GM23338 (cell line): Measurements from ENCODE around the gene SEMA5A. TPM values are rescaled to one million over a fixed set of nuclear protein-coding genes. Genes with fewer than 3 reads are reported as not detected.

Experiments
- ATAC-seq: fragments of 200-7000 bp; cut with Tn5 transposase; 3 replicates; pipeline ENCODE4 v1.9.1; 2020
- DNase-seq: peaks from one replicate; pipeline ENCODE4 v3.0.0-alpha.2; 2015; ENCODE audit warnings: low spot score
- H2AFZ ChIP-seq: fragments of 200-600 bp; sonication (generic); 2 replicates; pipeline ENCODE4 v1.8.0; 2016; ENCODE audit warnings: antibody characterized with exemption, mild to moderate bottlenecking, moderate library complexity
- H3F3A ChIP-seq: fragments of 200-600 bp; sonication (generic); replicated peaks from 2 replicates; pipeline ENCODE4 v1.8.0; 2017; ENCODE audit warnings: antibody characterized with exemption, mixed run types, low read depth
- H3K27ac ChIP-seq: fragments of 200-600 bp; sonication (generic); 2 replicates; pipeline ENCODE4 v1.6.1; 2016; ENCODE audit warnings: low read depth
- H3K27me3 ChIP-seq: fragments of 200-600 bp; sonication (generic); 2 replicates; pipeline ENCODE4 v1.8.0; 2016; ENCODE audit warnings: mild to moderate bottlenecking, mixed run types, moderate library complexity; ENCODE audit not compliant: insufficient read depth
- H3K36me3 ChIP-seq: fragments of 200-600 bp; sonication (generic); 2 replicates; pipeline ENCODE4 v1.8.0; 2016; ENCODE audit warnings: mild to moderate bottlenecking; ENCODE audit not compliant: insufficient read depth
- H3K4me1 ChIP-seq: fragments of 200-600 bp; sonication (generic); 2 replicates; pipeline ENCODE4 v1.8.0; 2016; ENCODE audit warnings: mild to moderate bottlenecking, moderate library complexity; ENCODE audit not compliant: insufficient read depth
- H3K4me2 ChIP-seq: fragments of 200-600 bp; sonication (generic); 2 replicates; pipeline ENCODE4 v1.7.1; 2017; ENCODE audit warnings: mixed run types
- H3K4me3 ChIP-seq: fragments of 200-600 bp; sonication (generic); 2 replicates; pipeline ENCODE4 v1.6.1; 2016; ENCODE audit warnings: mixed run types
- H3K79me2 ChIP-seq: fragments of 200-600 bp; sonication (generic); replicated peaks from 2 replicates; pipeline ENCODE4 v1.8.0; 2017; ENCODE audit warnings: mild to moderate bottlenecking; ENCODE audit not compliant: insufficient read depth
- H3K9me2 ChIP-seq: fragments of 200-600 bp; sonication (generic); 2 replicates; pipeline ENCODE4 v1.8.0; 2017; ENCODE audit not compliant: insufficient read depth
- H4K20me1 ChIP-seq: fragments of 200-600 bp; sonication (generic); replicated peaks from 2 replicates; pipeline ENCODE4 v1.8.0; 2017; ENCODE audit warnings: mild to moderate bottlenecking; ENCODE audit not compliant: insufficient read depth
- H3K27ac Mint-ChIP-seq: 2 replicates; pipeline ENCODE4 v1.8.0; 2020; ENCODE audit warnings: inconsistent platforms, mild to moderate bottlenecking, moderate library complexity, mixed read lengths
- H3K27me3 Mint-ChIP-seq: 3 replicates; pipeline ENCODE4 v1.8.0; 2022; ENCODE audit warnings: low read depth, mild to moderate bottlenecking, moderate library complexity, mixed read lengths, inconsistent platforms; ENCODE audit not compliant: insufficient read depth, poor library complexity
- H3K36me3 Mint-ChIP-seq: 3 replicates; pipeline ENCODE4 v1.8.0; 2021; ENCODE audit warnings: low read depth, mild to moderate bottlenecking, inconsistent platforms, moderate library complexity, mixed read lengths
- H3K4me1 Mint-ChIP-seq: 3 replicates; pipeline ENCODE4 v1.8.0; 2020; ENCODE audit warnings: mild to moderate bottlenecking, inconsistent platforms, mixed read lengths
- H3K4me3 Mint-ChIP-seq: 3 replicates; pipeline ENCODE4 v1.8.0; 2021; ENCODE audit warnings: moderate library complexity, mild to moderate bottlenecking, inconsistent platforms, mixed read lengths
- H3K9me3 Mint-ChIP-seq: 3 replicates; pipeline ENCODE4 v1.8.0; 2020; ENCODE audit warnings: moderate library complexity, mild to moderate bottlenecking, inconsistent platforms, mixed read lengths
- CREB1 ChIP-seq: fragments of 250-450 bp; sonication (Bioruptor Pico); IDR thresholded peaks from 2 replicates; pipeline ENCODE4 v1.5.0; 2020; ENCODE audit warnings: low read depth, mild to moderate bottlenecking, moderate library complexity
- CTCF ChIP-seq, 2 experiments: fragments of 200-600 bp in 1 of 2; sonication (generic) in 1 of 2; conservative IDR thresholded peaks; 2 replicates each; pipeline versions ENCODE4 v1.5.1 to v1.6.1; 2016 to 2017; ENCODE audit warnings: antibody characterized with exemption in 2 of 2, low read depth in 2 of 2, mild to moderate bottlenecking in 2 of 2, moderate library complexity in 1 of 2
- ETS1 ChIP-seq: IDR thresholded peaks from 2 replicates; pipeline ENCODE4 v1.6.1; 2016; ENCODE audit warnings: antibody characterized with exemption
- EZH2phosphoT487 ChIP-seq: fragments of 200-600 bp; sonication (generic); IDR thresholded peaks from one replicate; pipeline ENCODE4 v1.8.1; 2018; ENCODE audit warnings: antibody characterized with exemption; ENCODE audit not compliant: unreplicated experiment
- JUNB ChIP-seq: IDR thresholded peaks from one replicate; pipeline ENCODE4 v1.6.1; 2016; ENCODE audit warnings: antibody characterized with exemption; ENCODE audit not compliant: unreplicated experiment
- NANOG ChIP-seq: IDR thresholded peaks from 2 replicates; pipeline ENCODE4 v1.6.1; 2016; ENCODE audit warnings: antibody characterized with exemption, borderline replicate concordance
- POLR2AphosphoS5 ChIP-seq: IDR thresholded peaks from 2 replicates; pipeline ENCODE4 v1.6.1; 2016; ENCODE audit warnings: antibody characterized with exemption, low read depth
- REST ChIP-seq: IDR thresholded peaks from one replicate; pipeline ENCODE4 v1.6.1; 2018; ENCODE audit warnings: antibody characterized with exemption; ENCODE audit not compliant: unreplicated experiment
- STAT1 ChIP-seq: IDR thresholded peaks from one replicate; pipeline ENCODE4 v1.6.1; 2016; ENCODE audit warnings: antibody characterized with exemption; ENCODE audit not compliant: unreplicated experiment
- ZNF114 ChIP-seq: fragments of 250-450 bp; sonication (Bioruptor Pico); IDR thresholded peaks from 2 replicates; pipeline ENCODE4 v1.5.0; 2020; ENCODE audit warnings: mild to moderate bottlenecking, moderate library complexity
- ZNF331 ChIP-seq: fragments of 250-450 bp; sonication (Bioruptor Pico); IDR thresholded peaks from 2 replicates; pipeline ENCODE4 v1.5.0; 2020; ENCODE audit warnings: low read depth, mild to moderate bottlenecking, moderate library complexity
- ZNF462 ChIP-seq: fragments of 250-450 bp; sonication (Bioruptor Pico); IDR thresholded peaks from 2 replicates; pipeline ENCODE4 v1.5.0; 2020; ENCODE audit warnings: mild to moderate bottlenecking, moderate library complexity
- polyA plus RNA-seq: library from polyadenylated mRNA; unstranded; fragments of >200 nt; fragmentation: Nextera tagmentation; extraction: Ambion mirVana; gene quantifications from 2 replicates; pipeline ENCODE4 v1.2.1, GENCODE V29; 2016
- total RNA-seq: library from RNA; depleted of rRNA; stranded (reverse); fragments of >200 nt; shearing (Covaris generic); gene quantifications from 2 replicates; pipeline ENCODE4 v1.2.3, GENCODE V29; 2014

Gene SEMA5A
- total and polyA plus RNA-seq, 2 experiments from 2014 or later: 2.1 to 8.1 TPM

GRCh38 chr5:9302218-9302617 lies 243.7 kb downstream of the SEMA5A start:
- Histone ChIP-seq H3K4me3 (no peak overlapping the region), H3K4me2 (no peak overlapping the region), H4K20me1 (no peaks in the 10 kb centered on the region), H3K36me3 (no peaks in the 10 kb centered on the region), H3K79me2 (no peaks in the 10 kb centered on the region), H3F3A (no peaks in the 10 kb centered on the region), H3K27me3 (no peaks in the 10 kb centered on the region), H3K4me1 (no peaks in the 10 kb centered on the region), H2AFZ (no peak overlapping the region), H3K9me2 (no peaks in the 10 kb centered on the region), H3K27ac (no peak overlapping the region)
- no peak for ATAC-seq
- Mint-ChIP-seq H3K9me3 (no peaks in the 10 kb centered on the region), H3K27ac (no peak overlapping the region), H3K36me3 (no peaks in the 10 kb centered on the region), H3K4me3 (no peak overlapping the region), H3K4me1 (no peaks in the 10 kb centered on the region), H3K27me3 (peaks cover 2% of the 10 kb centered on the region)
- no peak for DNase-seq
- TF ChIP-seq CTCF (conservative IDR thresholded peaks at IDR 0.05; ENCODE audit: low read depth in 2 of 2) (no peak), POLR2AphosphoS5 (no peak), JUNB (no peak), ZNF331 (CRISPR knock-in tag) (no peak), EZH2phosphoT487 (no peak), ZNF114 (CRISPR knock-in tag) (no peak), ETS1 (no peak), CREB1 (CRISPR knock-in tag) (no peak), ZNF462 (CRISPR knock-in tag) (no peak), NANOG (no peak), REST (no peak), STAT1 (no peak)
